Left lung (tissue), 10 donors: ENCODE measurements around the gene CD79A. TPM values are rescaled to one million over a fixed set of nuclear protein-coding genes. Genes with fewer than 3 reads are reported as not detected.

Experiments used
- ATAC-seq: fragments of 200-7000 bp; cut with Tn5 transposase; one replicate; pipeline ENCODE4 v1.9.1; 2020; ENCODE audit warnings: moderate library complexity
- DNase-seq, 4 donors: peaks; one replicate each; pipeline ENCODE4 v3.0.0-alpha.2; 2013 to 2020
- H3K27ac ChIP-seq, 2 donors: fragments of 200-600 bp; sonication (generic) in 1 of 2; one replicate each; pipeline versions ENCODE4 v1.5.0 to v1.8.0; 2020 to 2021
- H3K27me3 ChIP-seq, 2 donors: fragments of 200-600 bp; sonication (generic) in 1 of 2; one replicate each; pipeline versions ENCODE4 v1.5.0 to v1.8.0; 2020 to 2021
- H3K36me3 ChIP-seq, 2 donors: fragments of 200-600 bp; sonication (generic) in 1 of 2; one replicate each; pipeline versions ENCODE4 v1.5.0 to v1.8.0; 2020 to 2021
- H3K4me1 ChIP-seq, 2 donors: fragments of 200-600 bp; one replicate each; pipeline ENCODE4 v1.8.0; 2021
- H3K4me3 ChIP-seq, 2 donors: fragments of 200-600 bp; sonication (generic) in 1 of 2; one replicate each; pipeline versions ENCODE4 v1.5.0 to v1.8.0; 2020 to 2021; ENCODE audit warnings: mild to moderate bottlenecking in 1 of 2
- H3K9me3 ChIP-seq, 2 donors: fragments of 200-600 bp; sonication (generic) in 1 of 2; one replicate each; pipeline versions ENCODE4 v1.5.0 to v1.8.0; 2020 to 2021
- CTCF ChIP-seq, 2 donors: fragments of 200-600 bp; sonication (generic) in 1 of 2; IDR thresholded peaks; one replicate each; pipeline versions ENCODE4 v1.5.0 to v1.8.0; 2021; ENCODE audit warnings: antibody characterized with exemption in 2 of 2
- intact Hi-C, 2 donors: fragments of 100-400 bp; cut with DNase I; formaldehyde crosslinking; loops; one replicate each; pipeline versions ENCODE4 v1.11.2 to v1.14.2; 2022
- polyA plus RNA-seq, 6 donors: library from polyadenylated mRNA; unstranded; fragments of 120-200 nt; gene quantifications; one replicate each; pipeline ENCODE4 v1.2.1, GENCODE V29; 2013; ENCODE audit not compliant: insufficient read length in 6 of 6
- total RNA-seq, 2 donors: library from RNA; stranded (reverse); fragmentation: NEBNext Ultra II Directional; extraction: Animal tissue kit (Norgen Biotek cat#: 25700); gene quantifications; one replicate each; pipeline ENCODE4 v1.2.1, GENCODE V29; 2021
- donor health status: DM: no; HTN: yes; CAD: no.
- donor health status: DM: no; HTN: no; CAD: no.

The CD79A gene
- total and polyA plus RNA-seq, 8 donors: 0.51 to 2.3 (median 1.2) TPM

DNA sequence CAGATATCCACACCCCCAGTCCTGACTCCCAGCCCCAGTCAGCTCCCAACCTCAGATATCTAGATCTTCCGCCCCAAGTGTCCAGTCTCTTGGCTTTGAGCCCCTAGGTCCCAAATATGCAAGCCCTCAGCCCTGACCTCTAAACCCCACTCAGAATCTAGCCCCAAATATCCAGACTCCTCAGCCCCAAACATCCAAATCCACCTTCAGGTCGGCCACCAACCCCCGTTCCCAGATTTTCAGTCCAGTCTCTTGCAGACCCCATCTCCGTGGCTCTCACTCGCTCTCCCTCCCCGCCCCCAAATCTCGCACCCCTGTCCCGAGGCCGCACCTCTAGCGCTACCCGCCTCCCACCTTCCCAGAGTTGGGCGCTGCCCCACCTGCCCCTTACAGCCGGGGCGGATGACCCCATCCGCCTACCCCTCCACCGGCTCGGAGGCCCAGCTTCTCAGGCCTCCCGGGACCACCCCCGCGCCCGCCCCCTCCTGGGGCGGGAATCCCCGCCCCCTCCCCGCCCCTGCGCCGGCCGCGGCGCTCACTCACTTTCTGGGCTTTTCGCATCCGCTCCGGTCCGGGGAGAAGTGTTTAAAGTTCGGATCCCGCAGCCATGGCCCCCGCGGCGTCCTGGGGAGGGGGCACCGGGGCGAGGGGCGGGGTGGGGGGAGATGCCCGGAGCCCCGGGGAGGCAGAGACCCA is 50.6 kb downstream of the CD79A start:
- Histone ChIP-seq H3K9me3 (no peaks in the 10 kb centered on the region), H3K27me3 (peaks cover 42 to 99% of the 10 kb centered on the region in 2 donors), H3K27ac (no peak overlapping the region), H3K4me1 (peaks cover 10 to 20% of the 10 kb centered on the region in 2 donors), H3K4me3 (peak overlapping the region; percentile 35 to 37), H3K36me3 (no peaks in the 10 kb centered on the region)
- intact Hi-C loops: no loop called here
- no peak for TF ChIP-seq CTCF (IDR thresholded peaks at IDR 0.05)
- DNase-seq (no peak), ATAC-seq (peak; percentile 18)

DNA sequence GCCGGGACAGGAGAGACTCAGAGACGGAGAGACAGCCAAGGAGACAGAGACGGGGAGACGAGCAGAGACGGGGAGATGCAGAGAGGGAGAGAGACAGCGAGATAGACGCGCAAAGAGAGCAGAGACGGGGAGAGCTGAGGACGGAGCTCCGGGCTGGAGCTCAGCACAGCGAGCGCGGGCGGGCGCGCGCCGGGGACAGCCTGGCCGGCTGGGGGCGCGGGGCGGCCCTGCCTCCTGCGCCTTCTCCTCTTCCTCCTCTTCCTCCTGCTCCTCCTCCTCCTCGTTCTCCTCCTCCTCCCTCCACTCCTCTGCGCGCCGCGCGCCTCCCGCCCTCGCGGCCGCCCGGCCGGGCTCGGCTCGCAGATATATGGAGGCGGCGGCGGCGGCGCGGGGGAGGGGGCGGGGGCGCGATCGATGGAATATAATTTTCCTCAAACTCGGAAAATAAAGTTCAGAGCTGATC is 51.2 kb downstream of the CD79A start, which contains the start of gene ERFL:
Gene ERFL, minus strand, starts transcription at position 229 of the 463 bp plus-strand sequence. CDS start 15,530 bp downstream, outside the sequence.
- no peak for TF ChIP-seq CTCF (IDR thresholded peaks at IDR 0.05)
- DNase-seq (no peak), ATAC-seq (peak; percentile 42)
- H3K27me3 ChIP-seq: peaks cover 37 to 99% of the 10 kb centered on the region in 2 donors
- peak within 1 kb of the TSS; percentile 35 to 37 for H3K4me3 ChIP-seq
- H3K36me3 ChIP-seq: no peaks in the 10 kb centered on the region
- H3K9me3 ChIP-seq: no peaks in the 10 kb centered on the region
- no peak within 1 kb of the TSS for H3K27ac ChIP-seq
- H3K4me1 ChIP-seq: peaks cover 10 to 20% of the 10 kb centered on the region in 2 donors
- intact Hi-C loops: no loop called here

- intact Hi-C loops: no loop called here
- ATAC-seq (peak; percentile 35), DNase-seq (no peak)
- H3K4me3 ChIP-seq: peak overlapping the region; percentile 35 to 37
- H3K9me3 ChIP-seq: no peaks in the 10 kb centered on the region
- peaks cover 10 to 20% of the 10 kb centered on the region in 2 donors for H3K4me1 ChIP-seq
- no peak for TF ChIP-seq CTCF (IDR thresholded peaks at IDR 0.05)
- peaks cover 37 to 100% of the 10 kb centered on the region in 2 donors for H3K27me3 ChIP-seq
- H3K36me3 ChIP-seq: no peaks in the 10 kb centered on the region
- no peak overlapping the region for H3K27ac ChIP-seq
Measured at GRCh38 chr19:41928754-41929535, 51.9 kb downstream of the CD79A start.

DNA sequence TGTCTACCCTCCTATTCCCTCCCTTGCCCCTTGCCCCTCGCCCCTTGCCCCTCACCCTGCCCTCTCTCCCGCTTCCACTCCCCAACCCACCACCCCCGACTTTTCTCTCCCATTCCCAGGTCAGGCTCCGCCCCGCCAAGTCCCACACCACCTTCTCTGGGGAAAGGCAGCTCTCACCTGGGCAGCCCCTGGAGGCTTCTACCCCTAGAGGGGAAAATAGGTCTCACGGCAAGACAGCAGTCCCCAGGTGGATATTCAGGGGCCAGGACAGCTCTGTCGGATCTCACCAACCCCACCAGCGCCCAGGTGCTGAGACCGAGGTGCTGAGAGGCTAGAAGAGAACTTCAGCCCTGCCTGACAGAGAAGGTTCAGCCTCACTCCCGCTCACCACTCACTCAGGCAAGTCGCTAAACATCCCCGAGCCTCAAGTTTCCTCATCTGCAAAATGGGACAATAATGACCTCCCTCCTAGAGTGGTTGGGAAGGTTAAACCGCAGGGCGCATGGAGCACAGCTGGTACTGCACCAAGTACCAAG is 52.5 kb downstream of the CD79A start:
- no peak for TF ChIP-seq CTCF (IDR thresholded peaks at IDR 0.05)
- H3K27me3 ChIP-seq: peaks cover 37 to 94% of the 10 kb centered on the region in 2 donors
- no peak overlapping the region for H3K27ac ChIP-seq
- peaks cover 10 to 20% of the 10 kb centered on the region in 2 donors for H3K4me1 ChIP-seq
- H3K36me3 ChIP-seq: no peaks in the 10 kb centered on the region
- no peak overlapping the region for H3K4me3 ChIP-seq
- DNase-seq: no peak
- no peaks in the 10 kb centered on the region for H3K9me3 ChIP-seq
- intact Hi-C loops: loop anchor here in 1 of 2 donors (10.0 kb wide), 1 partner anchor 65 kb away; the partner anchor contains the start of gene RPS19
- no peak for ATAC-seq
